SK-N-SH (cell line): Measurements from ENCODE around the gene SLC2A8. TPM values are rescaled to one million over a fixed set of nuclear protein-coding genes. Genes with fewer than 3 reads are reported as not detected.

Experiments used
- CTCF ChIA-PET: fragments of 300-600, 350-600 bp; formaldehyde crosslinking; extraction: SDS; loops from one replicate; lab custom pipeline; 2021; lab: Yijun Ruan, JAX
- POLR2A ChIA-PET: fragments of 350-600 bp; sonication (Branson Sonifier 250); formaldehyde crosslinking; extraction: SDS; loops from one replicate; lab custom pipeline; 2020; ENCODE audit warnings: antibody characterized with exemption, inconsistent platforms; lab: Yijun Ruan, JAX
- DNase-seq: peaks from one replicate; pipeline ENCODE4 v3.0.0; 2012
- H2AFZ ChIP-seq: fragments of 200-600 bp; sonication (generic); 2 replicates; pipeline ENCODE4 v1.8.1; 2016; ENCODE audit warnings: antibody characterized with exemption, mild to moderate bottlenecking, low read depth
- H3F3A ChIP-seq: fragments of 200-600 bp; sonication (generic); replicated peaks from 2 replicates; pipeline ENCODE3; 2016; ENCODE audit warnings: antibody characterized with exemption, mild to moderate bottlenecking; ENCODE audit not compliant: insufficient read depth
- H3K27ac ChIP-seq, 2 experiments: fragments of 200-500 bp in 1 of 2; fragments of 200-600 bp in 1 of 2; sonication (Bioruptor generic) in 1 of 2; sonication (generic), shearing (Covaris generic) in 1 of 2; 2 replicates each; pipeline versions ENCODE4 v1.5.1 to v1.6.1; 2014 to 2016; ENCODE audit warnings: low read depth in 2 of 2, inconsistent platforms in 1 of 2, low read length in 1 of 2, mild to moderate bottlenecking in 1 of 2, mixed read lengths in 1 of 2
- H3K27me3 ChIP-seq: fragments of 200-600 bp; sonication (generic), shearing (Covaris generic); 2 replicates; pipeline ENCODE4 v1.6.1; 2016; ENCODE audit warnings: mixed run types; ENCODE audit not compliant: insufficient read depth
- H3K36me3 ChIP-seq, 2 experiments: fragments of 200-500 bp in 1 of 2; fragments of 200-600 bp in 1 of 2; sonication (Bioruptor generic) in 1 of 2; sonication (generic) in 1 of 2; replicated peaks in 1 of 2; 2 replicates each; pipeline versions ENCODE3 to v1.5.1; 2014 to 2016; ENCODE audit warnings: low read length in 1 of 2, mild to moderate bottlenecking in 1 of 2; ENCODE audit not compliant: insufficient read depth in 2 of 2, control insufficient read depth in 1 of 2
- H3K4me1 ChIP-seq, 2 experiments: fragments of 200-500 bp in 1 of 2; fragments of 200-600 bp in 1 of 2; sonication (Bioruptor generic) in 1 of 2; sonication (generic), shearing (Covaris generic) in 1 of 2; 2 replicates each; pipeline versions ENCODE4 v1.5.1 to v1.6.1; 2014 to 2016; ENCODE audit warnings: low read depth in 1 of 2, low read length in 1 of 2, mixed run types in 1 of 2; ENCODE audit not compliant: insufficient read depth in 2 of 2, control insufficient read depth in 1 of 2
- H3K4me2 ChIP-seq: fragments of 200-600 bp; sonication (generic), shearing (Covaris generic); 2 replicates; pipeline ENCODE4 v1.6.1; 2017; ENCODE audit warnings: mixed run types
- H3K4me3 ChIP-seq, 2 experiments: fragments of 200-500 bp in 1 of 2; fragments of 200-600 bp in 1 of 2; sonication (Bioruptor generic) in 1 of 2; sonication (generic), shearing (Covaris generic) in 1 of 2; 2 replicates each; pipeline versions ENCODE4 v1.5.1 to v1.8.1; 2014 to 2016; ENCODE audit warnings: low read depth in 2 of 2, inconsistent platforms in 1 of 2, low read length in 1 of 2, mild to moderate bottlenecking in 1 of 2, mixed read lengths in 1 of 2, moderate library complexity in 1 of 2
- H3K79me2 ChIP-seq: fragments of 200-600 bp; sonication (generic); 2 replicates; pipeline ENCODE4 v1.8.1; 2017; ENCODE audit warnings: mild to moderate bottlenecking; ENCODE audit not compliant: insufficient read depth
- H3K9ac ChIP-seq: fragments of 200-600 bp; sonication (generic); 2 replicates; pipeline ENCODE4 v1.6.1; 2017; ENCODE audit warnings: mixed run types
- H3K9me2 ChIP-seq: fragments of 200-600 bp; sonication (generic); 2 replicates; pipeline ENCODE4 v1.6.1; 2017; ENCODE audit warnings: mixed run types
- H3K9me3 ChIP-seq: fragments of 200-600 bp; sonication (generic); 2 replicates; pipeline ENCODE4 v1.6.1; 2017; ENCODE audit warnings: mixed run types, mild to moderate bottlenecking, moderate library complexity
- H4K20me1 ChIP-seq: fragments of 200-600 bp; sonication (generic); 2 replicates; pipeline ENCODE4 v1.6.1; 2017; ENCODE audit warnings: mild to moderate bottlenecking, mixed run types; ENCODE audit not compliant: insufficient read depth
- CTCF ChIP-seq: fragments of 200-600 bp; sonication (generic); IDR thresholded peaks from 2 replicates; pipeline ENCODE4 v1.6.1; 2017; ENCODE audit warnings: antibody characterized with exemption, mild to moderate bottlenecking, moderate library complexity
- FOSL2 ChIP-seq: IDR thresholded peaks from 2 replicates; pipeline ENCODE4 v1.4.0; 2012; ENCODE audit warnings: low read depth, mild to moderate bottlenecking, moderate library complexity, borderline replicate concordance
- FOXJ3 ChIP-seq: sonication (generic); formaldehyde crosslinking; IDR thresholded peaks from 2 replicates; pipeline ENCODE4 v1.5.1; 2020; ENCODE audit warnings: mild to moderate bottlenecking, missing genetic modification reagents
- GABPA ChIP-seq: IDR thresholded peaks from 2 replicates; pipeline ENCODE4 v1.4.0; 2012; ENCODE audit warnings: low read depth, mild to moderate bottlenecking
- IRF3 ChIP-seq: fragments of 150-350 bp; IDR thresholded peaks from 2 replicates; pipeline ENCODE4 v1.6.1; 2016; ENCODE audit warnings: mild to moderate bottlenecking, low read depth, low read length
- MXI1 ChIP-seq: IDR thresholded peaks from 2 replicates; pipeline ENCODE4 v1.6.1; 2012; ENCODE audit warnings: mild to moderate bottlenecking, low read depth, low read length, improper control_type of control experiment
- NFIC ChIP-seq: IDR thresholded peaks from 2 replicates; pipeline ENCODE4 v1.4.0; 2012; ENCODE audit warnings: borderline replicate concordance
- NRF1 ChIP-seq: IDR thresholded peaks from 2 replicates; pipeline ENCODE4 v1.6.1; 2012; ENCODE audit warnings: low read depth, mild to moderate bottlenecking, low read length
- RAD21 ChIP-seq: IDR thresholded peaks from 2 replicates; pipeline ENCODE4 v1.6.1; 2012; ENCODE audit warnings: mild to moderate bottlenecking, low read length
- RCOR1 ChIP-seq: fragments of 150-350 bp; IDR thresholded peaks from 2 replicates; pipeline ENCODE4 v1.6.1; 2017; ENCODE audit warnings: antibody characterized with exemption, low read length
- REST ChIP-seq: IDR thresholded peaks from 2 replicates; pipeline ENCODE4 v1.6.1; 2012; ENCODE audit warnings: mild to moderate bottlenecking, low read depth, low read length, moderate library complexity
- SIN3A ChIP-seq: IDR thresholded peaks from 2 replicates; pipeline ENCODE4 v1.6.1; 2012; ENCODE audit warnings: low read depth, mild to moderate bottlenecking, low read length, moderate library complexity, borderline replicate concordance
- SMC3 ChIP-seq: IDR thresholded peaks from 2 replicates; pipeline ENCODE4 v1.6.1; 2012; ENCODE audit warnings: low read depth, low read length, improper control_type of control experiment
- TEAD4 ChIP-seq: IDR thresholded peaks from 2 replicates; pipeline ENCODE4 v1.4.0; 2012; ENCODE audit warnings: mild to moderate bottlenecking, borderline replicate concordance; ENCODE audit not compliant: insufficient read depth
- WGBS: methylation state at CpG from one replicate; pipeline ENCODE4 v1.1.6; 2017; ENCODE audit warnings: low lambda C conversion rate; 5-methylcytosine and 5-hydroxymethylcytosine counted together
- polyA plus RNA-seq, 3 experiments: library from polyadenylated mRNA; depleted of rRNA; stranded (reverse); fragments of >200 nt; gene quantifications; 2 replicates each; pipeline ENCODE4 v1.2.3, GENCODE V29; 2012
- TF ChIP-seq, protein P1 (sequence below): IDR thresholded peaks from 2 replicates; pipeline ENCODE4 v1.4.0; 2012; ENCODE audit warnings: low read depth, borderline replicate concordance
- TF ChIP-seq, protein P2 (sequence below): IDR thresholded peaks from 2 replicates; pipeline ENCODE4 v1.4.0; 2012; ENCODE audit warnings: low read depth
- TF ChIP-seq, protein P3 (sequence below): fragments of 150-350 bp; IDR thresholded peaks from 2 replicates; pipeline ENCODE4 v1.6.1; 2017; ENCODE audit warnings: antibody characterized with exemption, low read length, low read depth, borderline replicate concordance

The SLC2A8 gene
- polyA plus RNA-seq, 1 of the 3 experiments (the other 2 are of a cell fraction): 15.1 TPM

- no peak overlapping the region for H3K4me3 ChIP-seq
- H3K36me3 ChIP-seq: peaks cover 0 to 11% of the 10 kb centered on the region in 2 experiments
- no peak overlapping the region for H2AFZ ChIP-seq
- ChIA-PET CTCF (interaction anchor here (0.9 kb wide), 1 partner anchor 139 kb away, joined by 3 read pairs; no protein-coding TSS in a partner anchor), POLR2A (no interaction called here)
- H3F3A ChIP-seq: no peaks in the 10 kb centered on the region
- no peaks in the 10 kb centered on the region for H3K9me3 ChIP-seq
- H3K4me1 ChIP-seq: peaks cover 0 to 9% of the 10 kb centered on the region in 2 experiments; a peak in 2 of 4 replicates
- no peaks in the 10 kb centered on the region for H4K20me1 ChIP-seq
- H3K27me3 ChIP-seq: no peaks in the 10 kb centered on the region
- DNase-seq: no peak
- no peak overlapping the region for H3K4me2 ChIP-seq
- TF ChIP-seq, protein P1, sequence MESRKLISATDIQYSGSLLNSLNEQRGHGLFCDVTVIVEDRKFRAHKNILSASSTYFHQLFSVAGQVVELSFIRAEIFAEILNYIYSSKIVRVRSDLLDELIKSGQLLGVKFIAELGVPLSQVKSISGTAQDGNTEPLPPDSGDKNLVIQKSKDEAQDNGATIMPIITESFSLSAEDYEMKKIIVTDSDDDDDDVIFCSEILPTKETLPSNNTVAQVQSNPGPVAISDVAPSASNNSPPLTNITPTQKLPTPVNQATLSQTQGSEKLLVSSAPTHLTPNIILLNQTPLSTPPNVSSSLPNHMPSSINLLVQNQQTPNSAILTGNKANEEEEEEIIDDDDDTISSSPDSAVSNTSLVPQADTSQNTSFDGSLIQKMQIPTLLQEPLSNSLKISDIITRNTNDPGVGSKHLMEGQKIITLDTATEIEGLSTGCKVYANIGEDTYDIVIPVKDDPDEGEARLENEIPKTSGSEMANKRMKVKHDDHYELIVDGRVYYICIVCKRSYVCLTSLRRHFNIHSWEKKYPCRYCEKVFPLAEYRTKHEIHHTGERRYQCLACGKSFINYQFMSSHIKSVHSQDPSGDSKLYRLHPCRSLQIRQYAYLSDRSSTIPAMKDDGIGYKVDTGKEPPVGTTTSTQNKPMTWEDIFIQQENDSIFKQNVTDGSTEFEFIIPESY: no peak
- TF ChIP-seq REST (no peak), NRF1 (no peak), GABPA (no peak), TEAD4 (no peak), IRF3 (no peak), FOXJ3 (no peak), NFIC (no peak), SMC3 (no peak), FOSL2 (no peak), RCOR1 (no peak), RAD21 (no peak), SIN3A (no peak), CTCF (no peak), MXI1 (no peak)
- TF ChIP-seq, protein P2, sequence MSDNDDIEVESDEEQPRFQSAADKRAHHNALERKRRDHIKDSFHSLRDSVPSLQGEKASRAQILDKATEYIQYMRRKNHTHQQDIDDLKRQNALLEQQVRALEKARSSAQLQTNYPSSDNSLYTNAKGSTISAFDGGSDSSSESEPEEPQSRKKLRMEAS: no peak
- TF ChIP-seq, protein P3, sequence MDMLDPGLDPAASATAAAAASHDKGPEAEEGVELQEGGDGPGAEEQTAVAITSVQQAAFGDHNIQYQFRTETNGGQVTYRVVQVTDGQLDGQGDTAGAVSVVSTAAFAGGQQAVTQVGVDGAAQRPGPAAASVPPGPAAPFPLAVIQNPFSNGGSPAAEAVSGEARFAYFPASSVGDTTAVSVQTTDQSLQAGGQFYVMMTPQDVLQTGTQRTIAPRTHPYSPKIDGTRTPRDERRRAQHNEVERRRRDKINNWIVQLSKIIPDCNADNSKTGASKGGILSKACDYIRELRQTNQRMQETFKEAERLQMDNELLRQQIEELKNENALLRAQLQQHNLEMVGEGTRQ: no peak
- no peaks in the 10 kb centered on the region for H3K79me2 ChIP-seq
- no peak overlapping the region for H3K9ac ChIP-seq
- no peak overlapping the region for H3K27ac ChIP-seq
- WGBS: 98% methylated on average over 4 of the region's 5 CpGs
- no peaks in the 10 kb centered on the region for H3K9me2 ChIP-seq
These were observed 43.1 kb upstream of the SLC2A8 start for GRCh38 chr9:127353882-127354281.
